Measurements from ENCODE around the gene FDXACB1.

DNA sequence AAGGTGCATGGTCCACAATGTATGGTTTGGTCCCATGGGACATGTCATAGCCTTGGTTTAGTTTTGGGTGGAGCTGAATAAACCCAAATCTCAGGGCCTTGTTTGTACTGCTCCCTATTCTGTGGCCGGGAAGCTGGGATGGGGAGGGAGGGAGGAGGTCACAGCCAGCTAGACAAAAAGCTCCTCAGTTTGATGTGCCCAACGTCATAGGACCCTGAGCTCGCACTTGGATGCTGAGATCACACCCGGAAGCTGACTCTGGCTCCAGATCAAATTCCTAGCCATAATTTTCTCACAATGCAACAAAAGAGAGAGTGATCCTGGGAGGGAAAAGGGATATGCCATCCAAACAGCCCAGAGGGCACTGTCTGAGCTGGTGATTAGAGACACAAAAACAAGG, 35.0 kb upstream of the FDXACB1 start:
- TF ChIP-seq ZNF274 (IDR thresholded peaks at IDR 0.05; ENCODE audit: low read depth, low read length) = no peak
- TF ChIP-seq YY1 (IDR thresholded peaks at IDR 0.05; ENCODE audit: insufficient read depth, insufficient read length) = no peak
- no peak for TF ChIP-seq SUZ12 (IDR thresholded peaks at IDR 0.05; ENCODE audit: extremely low read depth, insufficient read depth, insufficient read length)
